ENCODE data around the gene OTUD6A. TPM values are rescaled to one million over a fixed set of nuclear protein-coding genes. Genes with fewer than 3 reads are reported as not detected.

The OTUD6A gene
- total and polyA plus RNA-seq, 2 experiments from 2014 or later: not detected

- TF ChIP-seq EZH2 (IDR thresholded peaks at IDR 0.05; ENCODE audit: borderline replicate concordance): no peak
- Histone ChIP-seq H3K27ac (no peak overlapping the region), H4K20me1 (ENCODE audit: insufficient read depth, poor library complexity, severe bottlenecking) (no peaks in the 10 kb centered on the region), H3K79me2 (no peaks in the 10 kb centered on the region), H3K9me3 (ENCODE audit: low read depth) (no peaks in the 10 kb centered on the region), H3K27me3 (no peaks in the 10 kb centered on the region), H3K4me1 (ENCODE audit: insufficient read depth) (no peaks in the 10 kb centered on the region), H3K9me2 (replicated peaks; ENCODE audit: insufficient read depth) (no peaks in the 10 kb centered on the region), H3K4me2 (no peak overlapping the region), H3K36me3 (replicated peaks; ENCODE audit: insufficient read depth, low read depth) (no peaks in the 10 kb centered on the region), H2AFZ (no peak overlapping the region), H3K4me3 (no peak overlapping the region)
- no peak for DNase-seq (ENCODE audit: low spot score)
- whole genome bisulfite sequencing (ENCODE audit: low lambda C conversion rate, missing lambda C conversion rate): 62% methylated on average over 4 of the region's 4 CpGs
Observed at GRCh38 chrX:70034646-70035045, 27.6 kb upstream of the OTUD6A start.

- no peaks in the 10 kb centered on the region for H3K27me3 ChIP-seq
- no peak overlapping the region for H2AFZ ChIP-seq
- no peaks in the 10 kb centered on the region for H3K9me3 ChIP-seq (ENCODE audit: low read depth)
- no peak overlapping the region for H3K27ac ChIP-seq
- no peak overlapping the region for H3K4me3 ChIP-seq
- H3K9me2 ChIP-seq (replicated peaks; ENCODE audit: insufficient read depth): no peaks in the 10 kb centered on the region
- H3K4me1 ChIP-seq (ENCODE audit: insufficient read depth): no peaks in the 10 kb centered on the region
- H4K20me1 ChIP-seq (ENCODE audit: insufficient read depth, poor library complexity, severe bottlenecking): no peaks in the 10 kb centered on the region
- no peak for DNase-seq (ENCODE audit: low spot score)
- TF ChIP-seq CTCF (IDR thresholded peaks at IDR 0.05; ENCODE audit: poor library complexity) (no peak), EZH2phosphoT487 (IDR thresholded peaks at IDR 0.05; ENCODE audit: low read depth, severe bottlenecking, unreplicated experiment) (no peak), EZH2 (IDR thresholded peaks at IDR 0.05; ENCODE audit: borderline replicate concordance) (no peak)
- no peak overlapping the region for H3K4me2 ChIP-seq
- no peaks in the 10 kb centered on the region for H3K36me3 ChIP-seq (replicated peaks; ENCODE audit: insufficient read depth, low read depth)
- 74% methylated on average over 2 of the region's 2 CpGs for WGBS (ENCODE audit: low lambda C conversion rate, missing lambda C conversion rate)
- no peaks in the 10 kb centered on the region for H3K79me2 ChIP-seq
Observed at GRCh38 chrX:70038515-70038914, 23.7 kb upstream of the OTUD6A start.

GRCh38 chrX:70038951-70039350 is 23.3 kb upstream of the OTUD6A start:
- Histone ChIP-seq H3K27ac (no peak overlapping the region), H3K9me2 (replicated peaks; ENCODE audit: insufficient read depth) (no peaks in the 10 kb centered on the region), H3K79me2 (no peaks in the 10 kb centered on the region), H3K4me1 (ENCODE audit: insufficient read depth) (no peaks in the 10 kb centered on the region), H4K20me1 (ENCODE audit: insufficient read depth, poor library complexity, severe bottlenecking) (no peaks in the 10 kb centered on the region), H3K27me3 (no peaks in the 10 kb centered on the region), H3K9me3 (ENCODE audit: low read depth) (no peaks in the 10 kb centered on the region), H3K4me2 (no peak overlapping the region), H2AFZ (no peak overlapping the region), H3K36me3 (replicated peaks; ENCODE audit: insufficient read depth, low read depth) (no peaks in the 10 kb centered on the region), H3K4me3 (no peak overlapping the region)
- TF ChIP-seq CTCF (IDR thresholded peaks at IDR 0.05; ENCODE audit: poor library complexity): no peak
- TF ChIP-seq EZH2phosphoT487 (IDR thresholded peaks at IDR 0.05; ENCODE audit: low read depth, severe bottlenecking, unreplicated experiment): no peak
- no peak for TF ChIP-seq EZH2 (IDR thresholded peaks at IDR 0.05; ENCODE audit: borderline replicate concordance)
- DNase-seq (ENCODE audit: low spot score): no peak
- WGBS (ENCODE audit: low lambda C conversion rate, missing lambda C conversion rate): 93% methylated on average over 1 of the region's 1 CpG

GRCh38 chrX:70039758-70040157 is 22.5 kb upstream of the OTUD6A start:
- no peaks in the 10 kb centered on the region for H4K20me1 ChIP-seq (ENCODE audit: insufficient read depth, poor library complexity, severe bottlenecking)
- no peak overlapping the region for H3K27ac ChIP-seq
- H3K4me3 ChIP-seq: no peak overlapping the region
- no peak for DNase-seq (ENCODE audit: low spot score)
- TF ChIP-seq CTCF (IDR thresholded peaks at IDR 0.05; ENCODE audit: poor library complexity) (no peak), EZH2phosphoT487 (IDR thresholded peaks at IDR 0.05; ENCODE audit: low read depth, severe bottlenecking, unreplicated experiment) (no peak), EZH2 (IDR thresholded peaks at IDR 0.05; ENCODE audit: borderline replicate concordance) (no peak)
- 85% methylated on average over 2 of the region's 2 CpGs for WGBS (ENCODE audit: low lambda C conversion rate, missing lambda C conversion rate)
- H3K36me3 ChIP-seq (replicated peaks; ENCODE audit: insufficient read depth, low read depth): no peaks in the 10 kb centered on the region
- H3K9me2 ChIP-seq (replicated peaks; ENCODE audit: insufficient read depth): no peaks in the 10 kb centered on the region
- no peak overlapping the region for H2AFZ ChIP-seq
- H3K4me2 ChIP-seq: no peak overlapping the region
- H3K79me2 ChIP-seq: no peaks in the 10 kb centered on the region
- H3K9me3 ChIP-seq (ENCODE audit: low read depth): no peaks in the 10 kb centered on the region
- no peaks in the 10 kb centered on the region for H3K27me3 ChIP-seq
- H3K4me1 ChIP-seq (ENCODE audit: insufficient read depth): no peaks in the 10 kb centered on the region

All from hepatocyte (in vitro differentiated cells).